NCI-H2029 (cell line): ENCODE results near the gene AP1M2.
"Not testable (repeated sequence)": the region's sequence is repeated elsewhere in the genome, so short reads cannot be mapped to it uniquely, and the experiment has no call there.

Experiments
- DNase-seq: peaks from one replicate; lab custom pipeline; 2025; lab: John Stamatoyannopoulos, UW

Gene AP1M2

DNA sequence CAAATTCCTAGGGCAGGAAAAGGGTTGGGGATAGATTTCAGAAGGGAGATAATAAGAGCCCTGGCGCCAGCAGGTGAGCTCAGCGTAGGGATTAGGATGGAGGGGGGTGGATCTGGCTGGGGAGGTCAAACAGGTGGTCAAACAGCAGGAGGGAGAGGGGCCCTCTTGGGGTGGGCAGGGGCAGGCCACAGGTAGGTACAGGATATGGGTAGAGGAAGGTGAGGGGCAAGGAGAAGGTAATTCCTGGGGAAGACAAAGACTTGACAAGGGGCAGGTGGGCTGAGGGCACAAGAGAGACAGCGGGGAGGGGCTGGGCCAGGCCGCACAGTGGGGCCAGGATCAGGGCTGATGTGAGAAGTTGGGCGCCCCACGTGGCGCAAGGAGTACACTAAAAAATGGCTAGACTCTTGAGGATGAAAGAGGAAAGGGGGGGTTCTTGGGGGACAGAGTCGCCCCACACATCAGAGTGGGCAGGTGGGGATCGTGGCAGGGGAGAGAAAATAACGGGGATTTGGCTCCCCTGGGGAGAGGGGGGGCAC, 22.0 kb downstream of the AP1M2 start:
- no peak for DNase-seq

DNA sequence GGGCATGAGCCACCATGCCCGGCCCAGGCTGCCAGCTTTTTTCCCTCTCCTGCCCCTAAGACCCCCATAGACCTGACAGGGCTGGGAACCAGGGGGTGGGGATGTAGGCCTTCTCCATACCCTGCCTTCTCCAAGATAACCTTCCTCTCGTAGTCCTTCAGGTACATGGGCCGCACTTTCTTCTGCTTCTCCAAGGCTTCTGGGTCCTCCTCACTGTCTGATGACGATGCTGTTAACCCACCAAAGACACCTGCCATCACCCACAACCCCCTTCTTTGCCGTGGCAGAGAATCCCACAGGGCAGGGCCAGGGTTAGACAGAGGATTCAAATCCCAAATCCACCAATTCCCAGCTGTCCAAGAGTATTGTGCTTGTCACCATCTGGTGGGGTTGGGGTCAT, 24.5 kb downstream of the AP1M2 start:
- no peak for DNase-seq

DNA sequence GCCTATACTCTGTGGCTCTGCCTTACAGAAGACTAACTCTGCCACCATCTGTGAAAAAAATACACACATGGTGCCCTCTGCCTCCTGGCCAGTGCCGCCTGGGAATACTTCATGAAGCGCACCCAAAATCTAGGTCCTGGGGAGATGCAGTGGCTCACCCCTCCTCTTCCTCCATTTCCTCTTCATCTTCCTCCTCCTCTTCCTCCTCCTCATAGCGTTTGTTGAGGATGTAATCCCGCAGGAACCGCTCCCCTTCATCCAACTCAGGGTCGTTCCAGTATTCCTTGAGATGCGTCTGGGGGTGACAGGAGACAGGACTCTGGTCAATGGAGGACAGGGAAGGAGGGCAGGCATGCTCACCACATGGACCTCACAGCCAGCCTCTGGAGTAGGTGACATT, 27.0 kb downstream of the AP1M2 start:
- DNase-seq, result no peak

DNA sequence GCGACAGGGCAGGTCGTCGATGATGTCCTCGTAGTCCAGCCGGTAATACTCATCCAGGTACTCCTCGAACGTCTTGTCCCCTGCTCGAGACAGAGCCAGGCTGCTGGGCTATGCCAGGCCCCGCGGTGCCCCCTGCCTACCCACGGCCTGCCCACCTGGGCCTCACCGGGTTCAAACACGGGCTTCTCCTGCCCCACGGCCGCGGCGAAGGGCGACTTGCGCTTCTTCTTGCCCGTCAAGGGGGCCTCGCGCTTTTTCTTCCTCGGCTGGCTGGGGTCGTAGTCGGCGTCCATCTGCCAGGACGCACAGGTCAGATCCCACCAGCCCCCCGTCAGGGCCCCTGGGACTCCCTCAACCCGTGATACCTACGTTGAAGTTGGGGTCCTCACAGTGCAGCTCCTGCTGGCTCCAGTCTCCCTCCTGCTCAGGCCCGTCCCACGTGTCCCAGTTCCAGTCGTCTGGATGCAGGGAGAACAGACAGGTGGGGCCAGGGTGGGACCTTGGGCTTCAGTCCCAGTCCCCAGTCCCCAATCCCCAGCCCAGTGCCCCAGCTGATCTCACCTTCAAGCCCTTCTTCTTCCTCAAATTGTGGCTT, 29.4 kb downstream of the AP1M2 start:
- DNase-seq, result no peak

DNA sequence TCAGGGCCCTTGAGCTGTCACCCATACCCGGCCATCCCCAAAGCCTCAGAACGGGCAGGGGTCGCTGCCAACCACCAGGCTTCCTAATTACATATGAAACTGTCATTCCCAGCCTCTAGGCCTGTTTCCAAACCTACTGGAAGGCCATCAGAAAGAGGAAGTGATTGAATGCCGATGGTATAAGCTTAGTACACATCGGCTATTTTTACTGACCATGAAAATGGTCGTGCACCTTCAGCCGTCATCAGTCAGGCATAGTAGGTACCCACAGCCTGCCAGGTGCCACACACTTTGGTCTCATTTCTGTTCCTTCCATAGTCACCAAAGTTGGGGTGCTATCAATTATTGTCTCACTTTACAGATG, 31.5 kb downstream of the AP1M2 start:
- DNase-seq, result no peak

DNA sequence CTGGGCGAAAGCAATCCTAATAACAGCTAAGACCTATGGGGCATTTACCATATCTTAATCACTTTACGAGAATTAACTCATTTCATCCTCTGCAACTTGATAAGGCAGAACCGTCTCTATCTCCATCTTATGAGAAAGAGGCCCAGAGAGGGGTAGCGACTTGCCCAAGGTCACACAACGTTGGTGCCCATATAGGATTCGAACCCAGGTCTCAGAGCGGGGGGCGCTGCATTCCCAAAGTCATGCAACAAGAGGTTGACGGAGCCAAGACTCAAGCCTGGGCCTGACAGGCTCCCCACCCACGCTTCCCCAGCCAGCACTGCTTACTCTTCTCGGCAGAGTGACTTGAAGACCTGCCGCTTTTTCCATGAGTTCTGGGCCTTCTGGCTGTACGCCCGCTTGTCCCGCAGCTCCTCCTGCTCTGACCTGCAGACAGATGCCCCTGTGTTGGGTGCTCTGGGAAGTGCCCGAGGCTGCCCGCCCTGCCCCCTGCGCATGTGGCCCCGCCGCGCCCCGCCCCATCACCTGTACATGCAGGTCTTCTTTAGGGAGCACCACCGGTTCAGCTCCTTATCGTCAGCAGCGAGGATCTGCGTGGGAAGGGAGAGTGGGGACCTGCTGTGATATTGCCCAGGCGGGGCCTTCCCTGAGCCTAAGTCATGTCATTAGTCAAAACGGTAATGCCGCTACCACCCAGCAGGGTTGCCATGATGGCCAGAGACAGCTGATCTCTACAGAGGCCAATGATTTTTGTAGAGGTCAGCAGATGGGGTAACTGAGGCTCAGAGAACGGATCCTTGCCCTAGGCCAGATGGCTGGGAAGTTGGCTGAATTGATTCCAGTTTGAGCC, 32.1 kb downstream of the AP1M2 start:
- DNase-seq, result no peak

DNA sequence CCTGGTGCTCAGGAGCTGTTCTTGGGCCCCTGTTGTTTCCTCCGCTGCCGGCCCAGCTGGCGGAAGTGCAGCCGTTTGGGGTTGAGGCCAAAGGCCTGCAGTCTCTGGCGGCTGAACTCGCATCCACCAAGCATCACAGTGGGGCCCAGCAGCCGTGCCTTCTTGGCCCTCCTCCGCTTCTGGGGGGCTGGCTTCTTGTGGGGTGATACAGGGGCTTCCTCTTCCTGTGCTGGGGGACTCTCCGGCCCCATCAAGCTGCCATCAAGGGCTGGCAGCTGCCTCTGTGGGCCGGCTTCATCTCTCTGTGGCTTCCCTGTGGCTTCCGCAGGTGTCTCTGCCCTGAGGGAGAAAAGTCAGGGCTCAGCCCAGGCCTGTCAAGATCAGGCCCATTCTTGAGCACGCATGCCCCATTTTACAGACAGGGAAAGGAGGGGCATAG, 33.1 kb downstream of the AP1M2 start:
- DNase-seq, result no peak

DNA sequence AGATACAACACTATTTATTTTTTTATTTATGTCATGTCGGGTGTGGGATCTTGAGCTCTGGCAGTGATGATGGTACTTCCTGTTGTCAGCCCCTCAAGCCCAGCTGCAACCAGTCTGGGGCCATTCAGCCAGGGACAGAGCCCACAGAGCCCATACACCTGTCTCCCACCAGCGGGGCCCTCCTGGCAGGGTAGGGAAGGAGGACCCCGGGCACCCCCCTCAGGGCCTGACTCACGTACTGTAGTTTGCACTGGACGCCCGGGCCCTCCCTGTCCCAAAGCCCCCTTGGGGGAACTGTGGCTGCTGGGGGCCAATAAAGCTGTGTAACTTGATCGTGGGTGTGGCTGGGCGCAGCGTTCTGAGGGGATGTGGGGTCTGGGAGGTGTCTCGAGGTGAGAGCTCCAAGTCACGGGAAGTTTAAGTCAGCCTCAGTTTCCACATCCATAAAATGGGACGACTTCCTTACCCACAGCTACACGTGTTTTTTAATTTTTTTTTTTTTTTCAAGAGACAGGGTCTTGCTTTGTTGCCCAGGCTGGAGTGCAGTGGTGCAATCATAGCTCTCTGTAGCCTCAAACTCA, 33.9 kb downstream of the AP1M2 start:
- DNase-seq, result no peak

DNA sequence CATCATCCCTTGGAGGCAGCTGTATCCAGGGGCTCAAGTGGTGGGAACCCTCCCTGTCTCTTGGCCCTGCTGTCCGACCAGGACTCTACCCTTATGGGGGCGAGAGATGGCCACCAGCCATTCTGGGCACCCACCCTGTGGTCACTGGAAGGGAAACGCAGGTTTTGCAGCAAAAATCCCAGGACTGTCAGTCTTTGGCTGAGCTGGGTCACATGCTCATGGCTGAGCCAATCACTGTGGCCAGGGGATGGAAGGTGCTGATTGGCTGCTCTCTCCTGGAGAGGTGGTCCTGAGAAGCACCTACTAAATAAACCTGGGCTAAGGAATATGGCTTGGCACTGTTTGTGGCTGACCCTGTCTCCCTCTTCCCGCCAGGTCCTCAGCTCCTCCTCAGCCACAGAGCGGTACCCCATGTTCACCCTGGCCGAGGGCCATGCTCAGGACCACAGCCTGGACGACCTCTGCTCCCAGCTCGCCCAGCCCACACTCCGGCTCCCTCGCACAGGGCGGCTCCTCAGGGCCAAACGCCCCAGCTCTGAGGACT, 34.5 kb downstream of the AP1M2 start:
- DNase-seq, result no peak

DNA sequence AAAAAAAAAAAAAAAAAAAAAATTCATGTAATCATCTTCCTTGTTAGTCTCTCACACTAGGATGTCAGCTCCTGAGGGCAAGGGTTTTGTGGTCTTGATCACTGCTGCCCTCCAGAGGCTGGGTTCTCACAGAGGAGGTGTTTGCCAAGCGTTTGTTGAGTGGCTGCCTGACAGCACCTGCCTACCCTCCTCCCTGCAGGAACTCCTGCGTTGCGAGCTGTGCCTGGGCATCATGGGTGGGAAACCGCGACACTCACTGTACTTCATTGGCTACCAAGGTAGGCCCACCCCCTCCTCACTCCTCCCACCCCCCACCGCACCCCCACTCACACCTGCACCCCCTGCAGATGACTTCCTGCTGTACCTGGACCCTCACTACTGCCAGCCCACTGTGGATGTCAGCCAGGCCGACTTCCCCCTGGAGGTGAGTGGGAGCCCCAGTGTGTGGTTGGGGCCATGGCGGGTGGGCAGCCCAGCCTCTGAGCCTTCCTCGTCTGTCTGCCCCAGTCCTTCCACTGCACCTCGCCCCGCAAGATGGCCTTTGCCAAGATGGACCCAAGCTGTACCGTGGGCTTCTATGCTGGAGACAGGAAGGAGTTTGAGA, 35.3 kb downstream of the AP1M2 start:
- DNase-seq, result no peak

DNA sequence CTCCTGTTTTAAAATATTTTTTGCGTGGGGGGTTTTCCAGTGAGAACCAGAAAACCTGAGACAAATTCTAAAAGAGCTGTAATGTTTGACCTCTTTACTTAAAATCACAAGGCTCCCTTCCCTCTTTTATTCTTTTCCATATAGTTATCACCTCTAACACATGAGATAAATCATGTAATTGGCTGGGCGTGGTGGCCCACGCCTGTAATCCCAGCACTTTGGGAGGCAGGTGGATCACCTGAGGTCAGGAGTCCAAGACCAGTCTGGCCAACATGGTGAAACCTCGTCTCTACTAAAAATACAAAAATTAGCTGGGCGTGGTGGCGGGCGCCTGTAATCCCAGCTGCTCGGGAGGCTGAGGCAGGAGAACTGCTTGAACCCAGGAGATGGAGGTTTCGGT, 36.1 kb downstream of the AP1M2 start:
- not testable (repeated sequence) for DNase-seq

DNA sequence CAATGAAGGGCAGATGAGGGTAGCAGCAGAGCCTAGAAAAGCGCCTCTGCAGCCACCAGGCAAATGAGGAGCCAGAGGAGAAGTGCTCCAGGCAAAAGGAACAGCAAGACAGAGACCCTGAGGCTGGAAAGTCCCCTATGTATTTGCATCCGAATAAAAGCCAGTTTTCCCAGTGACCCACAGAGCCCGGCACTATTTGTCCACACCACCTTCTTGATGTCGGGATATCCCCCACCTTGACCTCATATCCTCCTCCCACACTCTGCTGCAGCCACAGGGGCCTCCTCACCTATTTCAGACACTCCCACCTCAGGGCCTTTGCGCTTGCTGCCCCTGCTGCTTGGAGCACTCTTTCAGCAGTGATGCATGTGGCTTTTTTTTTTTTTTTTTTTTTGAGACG, 36.8 kb downstream of the AP1M2 start:
- no peak for DNase-seq

DNA sequence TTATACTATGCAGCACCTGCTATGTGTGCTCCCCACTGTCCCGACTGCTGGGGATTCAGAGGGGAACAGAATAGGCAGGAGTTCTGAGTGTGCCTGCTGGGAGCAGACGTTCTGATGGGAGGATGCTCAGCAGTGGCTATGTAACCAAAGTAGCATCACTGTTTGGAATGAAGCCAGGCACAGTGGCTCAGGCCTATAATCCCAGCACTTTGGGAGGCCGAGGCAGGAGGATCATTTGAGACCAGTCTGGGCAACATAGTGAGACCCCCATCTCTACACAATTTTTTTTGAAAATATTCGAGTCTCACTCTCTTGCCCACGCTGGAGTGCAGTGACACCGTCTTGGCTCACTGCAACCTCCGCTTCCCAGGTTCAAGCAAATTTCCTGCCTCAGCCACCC, 37.4 kb downstream of the AP1M2 start:
- DNase-seq, result no peak

DNA sequence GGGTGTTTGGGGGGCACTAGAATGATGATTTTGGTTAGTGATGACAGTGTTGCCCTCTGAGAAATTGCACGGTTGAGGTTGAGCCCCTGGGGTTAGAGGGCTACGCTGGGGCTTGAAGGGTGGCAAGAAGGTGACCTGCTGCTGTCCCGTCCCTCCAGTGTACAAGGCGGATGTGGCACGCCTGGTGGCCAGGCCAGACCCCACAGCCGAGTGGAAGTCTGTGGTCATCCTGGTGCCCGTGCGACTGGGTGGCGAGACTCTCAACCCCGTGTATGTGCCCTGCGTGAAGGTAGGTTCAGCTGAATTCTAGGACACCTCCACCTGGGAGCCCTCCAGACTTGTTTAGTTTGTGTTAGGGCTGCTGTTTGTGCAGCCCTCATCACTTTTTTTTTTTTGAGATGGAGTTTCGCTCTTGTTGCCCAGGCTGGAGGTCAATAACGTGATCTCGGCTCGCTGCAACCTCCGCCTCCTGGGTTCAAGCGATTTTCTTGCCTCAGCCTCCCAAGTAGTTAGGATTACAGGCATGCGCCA, 38.3 kb downstream of the AP1M2 start:
- no peak for DNase-seq

DNA sequence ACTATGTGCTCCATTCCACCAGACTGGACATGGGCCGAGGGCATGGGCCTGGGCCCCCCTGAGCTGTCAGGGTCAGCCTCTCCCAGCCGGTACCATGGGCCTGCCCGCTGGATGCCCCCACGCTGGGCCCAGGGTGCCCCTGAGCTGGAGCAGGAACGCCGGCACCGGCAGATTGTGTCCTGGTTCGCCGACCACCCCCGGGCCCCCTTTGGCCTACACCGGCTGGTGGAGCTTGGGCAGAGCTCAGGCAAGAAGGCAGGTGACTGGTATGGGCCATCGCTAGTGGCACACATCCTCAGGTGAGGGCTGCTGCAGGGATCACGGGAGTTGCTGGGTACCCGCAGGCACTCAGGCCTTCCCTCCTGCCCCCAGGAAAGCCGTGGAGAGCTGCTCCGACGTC, 40.3 kb downstream of the AP1M2 start:
- no peak for DNase-seq

DNA sequence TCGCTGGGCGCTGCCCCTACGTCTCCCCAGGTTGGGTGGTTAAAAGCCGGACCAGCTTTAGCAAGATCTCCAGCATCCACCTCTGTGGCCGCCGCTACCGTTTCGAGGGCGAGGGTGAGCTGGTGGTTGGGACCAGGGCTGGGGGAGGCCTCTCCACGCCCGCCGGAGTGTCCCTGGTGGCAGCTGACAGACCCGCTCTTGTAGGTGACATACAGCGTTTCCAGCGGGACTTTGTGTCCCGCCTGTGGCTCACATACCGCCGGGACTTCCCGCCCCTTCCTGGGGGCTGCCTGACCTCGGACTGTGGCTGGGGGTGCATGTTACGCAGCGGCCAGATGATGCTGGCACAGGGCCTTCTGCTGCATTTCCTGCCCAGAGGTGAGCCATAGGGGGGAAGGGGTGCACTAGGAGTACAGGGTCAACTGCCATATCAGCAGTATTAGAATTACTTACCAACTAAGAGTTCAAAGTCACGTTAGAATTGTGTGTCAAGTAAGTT, 42.3 kb downstream of the AP1M2 start:
- DNase-seq, result no peak

DNA sequence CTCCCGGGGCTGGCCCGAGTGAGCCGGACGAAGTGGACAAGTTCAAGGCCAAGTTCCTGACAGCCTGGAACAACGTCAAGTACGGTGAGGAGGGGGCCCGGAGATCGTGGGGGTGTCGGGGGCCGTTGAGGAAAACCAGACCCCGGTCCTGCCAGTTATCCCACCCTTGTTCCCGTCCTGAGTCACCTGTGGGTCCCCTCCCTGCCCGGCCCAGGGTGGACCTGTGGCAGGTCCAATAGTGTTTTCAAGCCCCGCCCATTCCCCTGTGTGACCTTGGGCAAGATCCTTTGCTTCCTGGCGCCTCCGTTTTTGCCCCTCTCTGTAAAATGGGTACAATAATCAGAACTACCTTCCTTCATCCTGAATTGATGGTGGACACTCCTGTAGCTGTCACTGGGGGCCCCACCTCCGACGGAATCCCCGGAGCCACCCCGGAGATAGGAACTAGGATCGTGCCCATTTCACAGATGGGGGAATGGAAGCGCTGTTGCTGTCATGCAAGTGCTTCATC, 42.8 kb downstream of the AP1M2 start:
- peak; percentile 15 for DNase-seq

DNA sequence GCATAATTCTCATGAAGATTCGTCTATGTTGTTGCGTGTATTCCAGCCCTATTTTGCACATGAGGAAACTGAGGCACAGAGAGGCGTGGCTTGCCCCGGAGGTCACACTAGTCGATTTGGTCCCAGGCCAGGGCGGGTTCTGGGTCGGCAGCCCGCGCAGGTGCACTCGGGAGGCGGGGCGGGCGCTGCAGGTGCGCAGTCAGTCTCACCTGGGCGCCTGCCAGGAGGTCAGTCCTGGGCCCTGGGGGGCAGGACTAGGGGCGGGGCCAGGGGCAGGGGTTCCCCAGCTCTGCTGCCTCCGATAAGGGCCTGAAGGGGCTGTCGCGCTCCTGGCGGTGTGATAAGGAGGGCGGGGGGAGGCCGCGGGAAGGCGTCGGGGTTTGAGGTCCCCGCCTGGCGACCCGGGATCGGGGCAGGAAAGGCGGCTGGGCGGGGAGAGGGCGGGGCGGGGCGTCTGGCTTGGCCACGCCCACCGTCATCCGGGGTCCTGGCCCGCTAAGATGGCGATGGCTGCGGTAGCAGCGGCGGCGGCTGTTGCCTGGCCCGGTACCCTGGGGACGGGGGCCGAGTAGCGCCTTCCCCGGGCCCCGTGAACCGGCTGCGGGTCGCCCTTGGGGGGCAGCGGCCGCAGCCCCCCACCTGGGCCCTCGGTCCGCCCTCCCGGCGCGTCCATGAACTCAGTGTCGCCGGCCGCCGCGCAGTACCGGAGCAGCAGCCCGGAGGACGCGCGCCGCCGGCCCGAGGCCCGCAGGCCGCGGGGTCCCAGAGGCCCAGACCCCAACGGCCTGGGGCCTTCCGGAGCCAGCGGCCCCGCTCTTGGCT, 43.5 kb downstream of the AP1M2 start, which contains the start of gene ATG4D:
Gene ATG4D, plus strand, starts transcription at position 485 of the 822 bp plus-strand sequence. Its CDS starts 187 bp downstream, at position 672.
- peak; percentile 89 for DNase-seq

DNA sequence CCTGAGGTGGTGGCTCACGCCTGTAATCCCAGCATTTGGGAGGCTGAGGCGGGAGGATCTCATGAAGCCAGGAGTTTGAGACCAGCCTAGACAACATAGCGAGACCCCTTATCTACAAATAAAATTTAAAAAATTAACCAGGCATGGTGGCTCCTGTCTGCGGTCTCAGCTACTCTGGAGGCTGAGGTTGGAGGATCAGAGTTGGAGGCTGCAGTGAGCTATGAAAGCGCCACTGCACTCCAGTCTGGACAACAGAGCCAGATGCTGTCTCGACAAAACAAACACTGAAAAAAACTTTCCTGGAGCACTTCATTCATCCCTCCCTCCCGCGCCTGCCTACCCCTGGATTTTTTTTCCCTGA, 44.1 kb downstream of the AP1M2 start:
- DNase-seq, result no peak

DNA sequence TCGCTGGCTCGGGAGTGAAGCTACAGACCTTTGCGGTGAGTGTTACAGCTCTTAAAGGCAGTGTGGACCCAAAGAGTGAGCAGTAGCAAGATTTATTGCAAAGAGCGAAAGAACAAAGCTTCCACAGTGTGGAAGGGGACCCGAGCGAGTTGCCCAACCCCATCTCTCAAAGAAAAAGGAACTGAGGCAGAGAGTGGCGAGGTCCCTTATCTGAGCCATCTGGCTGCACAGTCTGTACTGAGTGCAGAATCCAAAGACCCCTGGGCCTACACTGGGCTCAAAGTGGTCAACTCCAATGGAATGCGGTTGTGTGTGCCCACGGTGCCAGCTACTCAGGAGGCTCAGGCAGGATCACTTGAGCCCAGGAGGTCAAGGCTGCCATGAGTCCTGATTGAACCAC, 48.1 kb downstream of the AP1M2 start:
- not testable (repeated sequence) for DNase-seq
